Adrenal gland (tissue), 5 donors: Measurements from ENCODE around the gene EDARADD.

ENCODE experiments used
- POLR2A ChIP-seq, 2 donors: fragments of 450-650 bp; IDR thresholded peaks; one replicate each; pipeline ENCODE4 v1.6.1; 2017; ENCODE audit warnings: antibody characterized with exemption in 2 of 2, mild to moderate bottlenecking in 2 of 2, moderate library complexity in 1 of 2
- TF ChIP-seq, protein P1 (sequence below), 6 experiments: fragments of 450-650 bp in 4 of 6; fragments of 200-600 bp in 2 of 6; sonication (generic) in 1 of 6; IDR thresholded peaks; 1 replicate in 5 of 6; 2 replicates in 1 of 6; pipeline versions ENCODE4 v1.5.1 to v1.8.0; 2016 to 2021; ENCODE audit warnings: antibody characterized with exemption in 6 of 6, mild to moderate bottlenecking in 2 of 6, moderate library complexity in 1 of 6
- donor health status: DM: no; HTN: no; CAD: no.

DNA sequence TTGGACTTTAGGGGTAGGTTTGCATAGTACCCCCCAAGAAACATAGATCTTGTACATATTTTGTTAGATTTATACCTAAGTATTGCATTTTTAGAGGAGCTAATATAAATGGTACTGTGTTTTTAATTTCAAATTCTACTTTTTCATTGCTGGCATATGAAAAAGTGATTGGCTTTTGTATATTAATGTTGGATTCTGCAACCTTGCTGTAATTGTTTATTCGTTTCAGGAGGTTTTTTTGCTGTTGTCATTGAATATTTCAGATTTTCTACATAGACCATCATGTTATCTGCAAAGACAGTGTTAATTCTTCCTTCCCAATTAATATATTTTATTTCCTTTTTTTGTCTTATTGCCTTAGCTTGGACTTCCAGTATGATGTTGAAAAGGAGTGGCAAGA is 23.0 kb upstream of the EDARADD start:
- TF ChIP-seq, protein P1, sequence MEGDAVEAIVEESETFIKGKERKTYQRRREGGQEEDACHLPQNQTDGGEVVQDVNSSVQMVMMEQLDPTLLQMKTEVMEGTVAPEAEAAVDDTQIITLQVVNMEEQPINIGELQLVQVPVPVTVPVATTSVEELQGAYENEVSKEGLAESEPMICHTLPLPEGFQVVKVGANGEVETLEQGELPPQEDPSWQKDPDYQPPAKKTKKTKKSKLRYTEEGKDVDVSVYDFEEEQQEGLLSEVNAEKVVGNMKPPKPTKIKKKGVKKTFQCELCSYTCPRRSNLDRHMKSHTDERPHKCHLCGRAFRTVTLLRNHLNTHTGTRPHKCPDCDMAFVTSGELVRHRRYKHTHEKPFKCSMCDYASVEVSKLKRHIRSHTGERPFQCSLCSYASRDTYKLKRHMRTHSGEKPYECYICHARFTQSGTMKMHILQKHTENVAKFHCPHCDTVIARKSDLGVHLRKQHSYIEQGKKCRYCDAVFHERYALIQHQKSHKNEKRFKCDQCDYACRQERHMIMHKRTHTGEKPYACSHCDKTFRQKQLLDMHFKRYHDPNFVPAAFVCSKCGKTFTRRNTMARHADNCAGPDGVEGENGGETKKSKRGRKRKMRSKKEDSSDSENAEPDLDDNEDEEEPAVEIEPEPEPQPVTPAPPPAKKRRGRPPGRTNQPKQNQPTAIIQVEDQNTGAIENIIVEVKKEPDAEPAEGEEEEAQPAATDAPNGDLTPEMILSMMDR (IDR thresholded peaks at IDR 0.05) = no peak
- TF ChIP-seq POLR2A (IDR thresholded peaks at IDR 0.05) = no peak
